ENCODE data around the gene ARHGEF17.

ARHGEF17 gene

DNA sequence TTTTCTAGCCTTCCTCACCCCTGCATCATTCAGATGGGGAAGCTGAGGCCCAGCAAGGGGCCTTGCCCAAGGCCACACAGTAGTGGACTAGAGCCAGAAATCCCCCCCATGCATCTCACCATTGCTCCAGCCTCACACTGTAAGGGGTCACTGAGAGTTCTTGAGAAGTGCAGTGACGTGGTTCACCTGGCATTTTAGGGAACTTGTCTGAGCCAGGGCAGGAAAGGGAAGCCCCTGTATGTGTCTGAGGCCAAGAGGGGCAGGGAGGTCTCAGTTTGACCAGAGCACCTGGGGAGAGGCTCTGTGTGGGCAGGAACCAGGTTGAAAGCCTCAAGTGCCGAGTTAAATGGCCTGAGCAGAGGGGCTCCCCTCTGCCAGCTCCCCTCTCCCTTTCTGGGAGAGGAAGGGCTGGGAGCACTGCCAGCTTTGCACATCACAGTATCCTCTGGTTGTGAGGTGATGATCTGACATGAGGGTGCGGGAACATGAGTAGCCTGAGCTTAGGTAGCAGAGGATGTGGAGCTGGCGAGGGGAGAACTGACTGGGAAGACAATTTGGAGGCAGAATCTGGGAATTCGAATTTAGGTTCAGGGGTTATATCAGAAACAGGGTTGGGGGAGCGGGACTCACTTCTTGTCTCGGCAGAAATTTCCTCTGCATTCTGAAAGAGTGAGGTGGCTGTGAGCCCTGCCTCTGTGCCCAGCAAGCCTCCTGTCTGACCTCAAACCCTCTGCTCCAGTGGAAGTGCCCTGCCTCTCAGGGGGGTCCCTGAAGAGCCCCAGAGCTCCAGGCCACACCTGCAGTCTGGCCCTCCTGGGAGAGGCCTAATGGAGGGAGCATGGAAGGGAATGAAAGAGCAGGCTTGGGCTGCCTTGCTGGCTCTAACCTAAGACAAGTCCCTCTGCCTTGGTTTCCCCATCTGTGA is 14.6 kb downstream of the ARHGEF17 start:
- TF ChIP-seq, protein P1, sequence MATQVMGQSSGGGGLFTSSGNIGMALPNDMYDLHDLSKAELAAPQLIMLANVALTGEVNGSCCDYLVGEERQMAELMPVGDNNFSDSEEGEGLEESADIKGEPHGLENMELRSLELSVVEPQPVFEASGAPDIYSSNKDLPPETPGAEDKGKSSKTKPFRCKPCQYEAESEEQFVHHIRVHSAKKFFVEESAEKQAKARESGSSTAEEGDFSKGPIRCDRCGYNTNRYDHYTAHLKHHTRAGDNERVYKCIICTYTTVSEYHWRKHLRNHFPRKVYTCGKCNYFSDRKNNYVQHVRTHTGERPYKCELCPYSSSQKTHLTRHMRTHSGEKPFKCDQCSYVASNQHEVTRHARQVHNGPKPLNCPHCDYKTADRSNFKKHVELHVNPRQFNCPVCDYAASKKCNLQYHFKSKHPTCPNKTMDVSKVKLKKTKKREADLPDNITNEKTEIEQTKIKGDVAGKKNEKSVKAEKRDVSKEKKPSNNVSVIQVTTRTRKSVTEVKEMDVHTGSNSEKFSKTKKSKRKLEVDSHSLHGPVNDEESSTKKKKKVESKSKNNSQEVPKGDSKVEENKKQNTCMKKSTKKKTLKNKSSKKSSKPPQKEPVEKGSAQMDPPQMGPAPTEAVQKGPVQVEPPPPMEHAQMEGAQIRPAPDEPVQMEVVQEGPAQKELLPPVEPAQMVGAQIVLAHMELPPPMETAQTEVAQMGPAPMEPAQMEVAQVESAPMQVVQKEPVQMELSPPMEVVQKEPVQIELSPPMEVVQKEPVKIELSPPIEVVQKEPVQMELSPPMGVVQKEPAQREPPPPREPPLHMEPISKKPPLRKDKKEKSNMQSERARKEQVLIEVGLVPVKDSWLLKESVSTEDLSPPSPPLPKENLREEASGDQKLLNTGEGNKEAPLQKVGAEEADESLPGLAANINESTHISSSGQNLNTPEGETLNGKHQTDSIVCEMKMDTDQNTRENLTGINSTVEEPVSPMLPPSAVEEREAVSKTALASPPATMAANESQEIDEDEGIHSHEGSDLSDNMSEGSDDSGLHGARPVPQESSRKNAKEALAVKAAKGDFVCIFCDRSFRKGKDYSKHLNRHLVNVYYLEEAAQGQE (IDR thresholded peaks at IDR 0.05; ENCODE audit: insufficient read depth in 1 of 2, low read depth in 2 of 2, low read length in 2 of 2) = no peak
- TF ChIP-seq FOXP2 (optimal IDR thresholded peaks at IDR 0.05; ENCODE audit: borderline replicate concordance, extremely low read depth, extremely low read length, insufficient read depth) (no peak), SIN3A (IDR thresholded peaks at IDR 0.05; ENCODE audit: borderline replicate concordance, insufficient read depth, low read length) (no peak)

DNA sequence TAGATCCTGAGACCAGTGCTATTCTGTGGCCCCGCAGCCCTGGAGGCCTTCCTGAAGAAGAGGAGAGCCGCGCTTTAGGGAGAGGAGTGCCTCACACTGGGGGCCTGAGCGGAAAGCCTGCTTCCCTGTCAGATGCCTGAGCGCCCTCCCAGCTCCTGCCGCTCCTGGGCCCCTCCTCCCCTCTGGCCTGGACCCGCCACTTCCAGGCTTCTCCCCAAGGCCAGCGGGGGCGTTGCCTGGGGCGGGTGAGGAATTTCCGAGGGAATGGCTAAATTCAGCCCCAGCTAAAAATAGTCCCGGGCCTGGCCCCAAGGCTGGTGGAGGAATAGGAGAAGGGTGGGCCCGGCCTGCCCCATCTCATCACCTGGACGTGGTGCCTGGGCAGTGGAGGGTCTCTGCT is 15.4 kb downstream of the ARHGEF17 start:
- no peak for TF ChIP-seq POLR2AphosphoS5 (IDR thresholded peaks at IDR 0.05; ENCODE audit: low read depth, low read length)
- TF ChIP-seq, protein P1 (IDR thresholded peaks at IDR 0.05; ENCODE audit: insufficient read depth in 1 of 2, low read depth in 2 of 2, low read length in 2 of 2) = no peak
- no peak for TF ChIP-seq SIN3A (IDR thresholded peaks at IDR 0.05; ENCODE audit: borderline replicate concordance, insufficient read depth, low read length)
- no peak for TF ChIP-seq TAF1 (IDR thresholded peaks at IDR 0.05; ENCODE audit: borderline replicate concordance, insufficient read depth, low read length)
- TF ChIP-seq FOXP2 (optimal IDR thresholded peaks at IDR 0.05; ENCODE audit: borderline replicate concordance, extremely low read depth, extremely low read length, insufficient read depth) = no peak

GRCh38 chr11:73324116-73324515 is 16.0 kb downstream of the ARHGEF17 start:
- TF ChIP-seq, protein P1 (IDR thresholded peaks at IDR 0.05; ENCODE audit: insufficient read depth in 1 of 2, low read depth in 2 of 2, low read length in 2 of 2) = no peak
- TF ChIP-seq POLR2AphosphoS5 (IDR thresholded peaks at IDR 0.05; ENCODE audit: low read depth, low read length) (no peak), FOXP2 (optimal IDR thresholded peaks at IDR 0.05; ENCODE audit: borderline replicate concordance, extremely low read depth, extremely low read length, insufficient read depth) (no peak), TAF1 (IDR thresholded peaks at IDR 0.05; ENCODE audit: borderline replicate concordance, insufficient read depth, low read length) (no peak), SIN3A (IDR thresholded peaks at IDR 0.05; ENCODE audit: borderline replicate concordance, insufficient read depth, low read length) (no peak)

- TF ChIP-seq TAF1 (IDR thresholded peaks at IDR 0.05; ENCODE audit: borderline replicate concordance, insufficient read depth, low read length) (no peak), FOXP2 (optimal IDR thresholded peaks at IDR 0.05; ENCODE audit: borderline replicate concordance, extremely low read depth, extremely low read length, insufficient read depth) (no peak), POLR2AphosphoS5 (IDR thresholded peaks at IDR 0.05; ENCODE audit: low read depth, low read length) (no peak), SIN3A (IDR thresholded peaks at IDR 0.05; ENCODE audit: borderline replicate concordance, insufficient read depth, low read length) (no peak)
- TF ChIP-seq, protein P1 (IDR thresholded peaks at IDR 0.05; ENCODE audit: insufficient read depth in 1 of 2, low read depth in 2 of 2, low read length in 2 of 2) = no peak
These were observed 16.6 kb downstream of the ARHGEF17 start for GRCh38 chr11:73324665-73325035.
